Thyroid gland (tissue), 4 donors: Measurements from ENCODE around the gene ATAD2B. TPM values are rescaled to one million over a fixed set of nuclear protein-coding genes. Genes with fewer than 3 reads are reported as not detected.

Experiments
- DNase-seq, 2 donors: peaks; one replicate each; pipeline ENCODE4 v3.0.0-alpha.2; 2019
- H3K27ac ChIP-seq, 3 donors: fragments of 200-600 bp; sonication (generic); 1 replicate in 2 of 3; 2 replicates in 1 of 3; pipeline ENCODE4 v1.5.1; 2016 to 2019; ENCODE audit warnings: mild to moderate bottlenecking in 1 of 3, moderate library complexity in 1 of 3
- H3K27me3 ChIP-seq: fragments of 200-600 bp; sonication (generic); one replicate; pipeline ENCODE4 v1.5.1; 2019
- H3K36me3 ChIP-seq, 2 donors: fragments of 200-600 bp; sonication (generic); one replicate each; pipeline ENCODE4 v1.5.1; 2016 to 2019
- H3K4me1 ChIP-seq, 2 donors: fragments of 200-600 bp; sonication (generic); one replicate each; pipeline ENCODE4 v1.5.1; 2017 to 2019
- H3K4me3 ChIP-seq, 3 donors: fragments of 200-600 bp; sonication (generic); replicated peaks in 1 of 3; 1 replicate in 2 of 3; 2 replicates in 1 of 3; pipeline ENCODE4 v1.5.1; 2016; ENCODE audit warnings: mild to moderate bottlenecking in 1 of 3
- H3K9me3 ChIP-seq: fragments of 200-600 bp; sonication (generic); one replicate; pipeline ENCODE4 v1.5.1; 2017
- POLR2A ChIP-seq, 2 donors: fragments of 450-650 bp; IDR thresholded peaks; one replicate each; pipeline ENCODE4 v1.6.1; 2017; ENCODE audit warnings: antibody characterized with exemption in 2 of 2, mild to moderate bottlenecking in 2 of 2, moderate library complexity in 1 of 2
- WGBS, 2 donors: methylation state at CpG; one replicate each; pipeline ENCODE4 v1.1.5; 2017; 5-methylcytosine and 5-hydroxymethylcytosine counted together
- intact Hi-C: fragments of 100-400 bp; cut with DNase I; formaldehyde crosslinking; loops from one replicate; pipeline ENCODE4 v1.15.1; 2023
- total RNA-seq, 4 donors: library from RNA; depleted of rRNA; stranded (reverse); fragments of >200 nt; gene quantifications; one replicate each; pipeline ENCODE4 v1.2.3, GENCODE V29; 2016
- TF ChIP-seq, protein P1 (sequence below), 6 experiments: fragments of 200-600 bp in 3 of 6; fragments of 450-650 bp in 3 of 6; sonication (generic) in 3 of 6; IDR thresholded peaks; one replicate each; pipeline ENCODE4 v1.5.1; 2016 to 2019; ENCODE audit warnings: antibody characterized with exemption in 6 of 6, mild to moderate bottlenecking in 2 of 6, inconsistent platforms in 1 of 6, moderate library complexity in 1 of 6

Gene ATAD2B
- total RNA-seq, 4 donors from 2014 or later = 32.8 to 49.3 (median 37.3) TPM

DNA sequence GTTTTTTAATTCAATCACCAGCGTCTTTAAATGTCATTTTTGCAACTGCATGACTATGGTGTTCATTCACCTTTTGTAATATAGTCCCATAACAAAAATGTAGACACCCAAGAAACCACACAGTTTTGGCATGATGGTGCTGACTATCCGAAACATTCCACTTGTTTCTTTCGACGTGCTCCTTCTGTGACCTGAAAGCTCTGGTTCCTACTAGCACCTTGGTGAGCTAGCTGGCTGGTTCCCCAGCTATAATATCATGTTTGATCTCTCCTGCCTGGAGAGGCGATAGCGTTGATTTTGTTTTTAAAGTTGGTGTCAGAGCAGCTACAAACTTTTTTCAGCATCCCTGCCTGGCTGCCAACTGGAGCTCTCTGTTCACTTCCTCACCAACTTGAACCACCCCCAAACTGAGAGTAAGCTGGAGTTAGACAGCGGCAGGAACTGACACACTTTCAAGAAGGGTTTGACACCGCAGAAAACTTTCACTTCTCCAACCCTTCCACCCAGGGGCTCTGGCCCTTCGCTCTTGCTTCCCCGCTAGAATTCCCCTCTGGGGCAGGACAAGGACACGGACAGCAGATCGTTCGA, 1.1 kb downstream of the ATAD2B start:
- WGBS, 2 donors = 1 to 2% methylated on average over 10 to 13 of the region's 13 CpGs
- peaks cover 17 to 27% of the 10 kb centered on the region in 2 donors for H3K4me1 ChIP-seq
- peak overlapping the region; percentile 79 to 91 (median 88) for H3K4me3 ChIP-seq
- TF ChIP-seq, protein P1, sequence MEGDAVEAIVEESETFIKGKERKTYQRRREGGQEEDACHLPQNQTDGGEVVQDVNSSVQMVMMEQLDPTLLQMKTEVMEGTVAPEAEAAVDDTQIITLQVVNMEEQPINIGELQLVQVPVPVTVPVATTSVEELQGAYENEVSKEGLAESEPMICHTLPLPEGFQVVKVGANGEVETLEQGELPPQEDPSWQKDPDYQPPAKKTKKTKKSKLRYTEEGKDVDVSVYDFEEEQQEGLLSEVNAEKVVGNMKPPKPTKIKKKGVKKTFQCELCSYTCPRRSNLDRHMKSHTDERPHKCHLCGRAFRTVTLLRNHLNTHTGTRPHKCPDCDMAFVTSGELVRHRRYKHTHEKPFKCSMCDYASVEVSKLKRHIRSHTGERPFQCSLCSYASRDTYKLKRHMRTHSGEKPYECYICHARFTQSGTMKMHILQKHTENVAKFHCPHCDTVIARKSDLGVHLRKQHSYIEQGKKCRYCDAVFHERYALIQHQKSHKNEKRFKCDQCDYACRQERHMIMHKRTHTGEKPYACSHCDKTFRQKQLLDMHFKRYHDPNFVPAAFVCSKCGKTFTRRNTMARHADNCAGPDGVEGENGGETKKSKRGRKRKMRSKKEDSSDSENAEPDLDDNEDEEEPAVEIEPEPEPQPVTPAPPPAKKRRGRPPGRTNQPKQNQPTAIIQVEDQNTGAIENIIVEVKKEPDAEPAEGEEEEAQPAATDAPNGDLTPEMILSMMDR (IDR thresholded peaks at IDR 0.05) = peak in 1 of 6 experiments; percentile 3
- peak in 1 of 2 donors; percentile 64 for TF ChIP-seq POLR2A (IDR thresholded peaks at IDR 0.05)
- intact Hi-C loops = no loop called here
- peak overlapping the region; percentile 93 to 98 (median 97) for H3K27ac ChIP-seq
- H3K36me3 ChIP-seq = no peaks in the 10 kb centered on the region
- H3K27me3 ChIP-seq = no peaks in the 10 kb centered on the region
- peak; percentile 56 to 71 for DNase-seq
- H3K9me3 ChIP-seq = no peaks in the 10 kb centered on the region

DNA sequence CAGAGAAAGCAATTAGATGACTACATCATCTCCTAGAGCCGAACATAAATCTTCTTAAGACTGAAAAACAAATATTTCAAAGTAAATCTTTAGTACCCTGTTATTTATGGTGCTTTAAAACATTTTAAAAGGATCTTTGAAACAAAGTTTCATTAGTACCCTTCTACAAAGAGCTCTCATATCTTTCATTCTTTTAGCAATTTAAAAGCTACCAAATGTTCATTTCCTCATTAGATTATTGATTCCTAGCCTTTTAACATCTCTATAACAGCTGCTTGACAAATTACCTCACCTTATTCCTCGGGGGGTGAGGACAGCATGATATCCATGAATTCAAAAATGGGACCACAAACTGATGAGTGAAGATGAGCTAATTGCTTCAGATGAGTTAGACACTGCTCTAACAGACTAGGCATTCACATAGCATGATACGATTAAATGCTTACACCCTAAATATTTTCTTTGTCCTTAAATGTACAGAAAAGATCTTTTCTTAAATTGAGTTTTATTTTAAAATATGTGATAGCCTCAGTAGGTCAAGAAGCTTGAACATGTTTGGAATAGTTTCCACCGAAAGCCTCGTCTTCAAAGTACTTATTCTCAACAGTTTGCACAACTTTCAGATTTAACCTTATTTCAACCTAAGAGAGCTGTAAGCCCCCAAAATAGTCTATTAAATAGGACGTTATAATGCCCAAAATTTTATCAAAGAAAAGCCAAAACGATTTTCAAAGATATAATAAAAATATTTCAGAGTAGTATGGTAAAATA, 2.1 kb downstream of the ATAD2B start:
- peak overlapping the region; percentile 93 to 98 (median 97) for H3K27ac ChIP-seq
- peak overlapping the region in 1 of 3 donors; percentile 88 for H3K4me3 ChIP-seq
- no peak for TF ChIP-seq POLR2A (IDR thresholded peaks at IDR 0.05)
- TF ChIP-seq, protein P1 (IDR thresholded peaks at IDR 0.05) = no peak
- peaks cover 17 to 27% of the 10 kb centered on the region in 2 donors for H3K4me1 ChIP-seq
- intact Hi-C loops = no loop called here
- no peaks in the 10 kb centered on the region for H3K36me3 ChIP-seq
- no peaks in the 10 kb centered on the region for H3K9me3 ChIP-seq
- H3K27me3 ChIP-seq = no peaks in the 10 kb centered on the region
- WGBS, 2 donors = 32 to 37% methylated on average over 7 of the region's 7 CpGs
- no peak for DNase-seq

DNA sequence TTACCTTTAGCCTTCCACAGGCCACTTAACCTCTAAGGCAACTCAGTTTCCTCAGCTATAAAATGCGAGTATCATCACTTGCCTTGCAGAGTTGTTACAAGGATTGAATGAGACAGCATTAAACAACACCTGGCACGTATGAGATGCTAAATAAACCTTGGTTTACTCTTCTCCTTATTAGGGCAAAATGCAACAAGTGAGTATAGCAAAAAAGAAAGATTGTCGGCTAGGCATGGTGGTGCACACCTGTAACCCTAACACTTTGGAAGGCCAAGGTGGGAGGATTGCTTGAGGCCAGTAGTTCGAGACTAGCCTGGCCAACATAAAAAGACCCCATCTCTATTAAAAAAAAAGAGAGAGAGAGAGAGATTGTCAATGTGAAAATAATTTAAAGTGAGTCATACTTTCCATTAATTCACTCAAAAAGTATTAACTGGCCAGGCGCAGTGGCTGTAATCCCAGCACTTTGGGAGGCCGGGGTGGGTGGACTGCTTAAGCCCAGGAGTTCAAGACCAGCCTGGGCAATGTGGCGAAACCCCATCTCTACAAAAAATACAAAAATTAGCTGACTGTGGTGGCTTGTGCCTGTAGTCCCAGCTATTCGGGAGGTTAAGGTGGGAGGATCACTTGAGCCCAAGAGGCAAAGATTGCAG, 8.0 kb downstream of the ATAD2B start:
- intact Hi-C loops = no loop called here
- H3K36me3 ChIP-seq = no peaks in the 10 kb centered on the region
- no peak overlapping the region for H3K4me3 ChIP-seq
- H3K27me3 ChIP-seq = no peaks in the 10 kb centered on the region
- no peak for DNase-seq
- no peak overlapping the region for H3K27ac ChIP-seq
- no peaks in the 10 kb centered on the region for H3K9me3 ChIP-seq
- 85 to 91% methylated on average over 8 of the region's 8 CpGs for WGBS, 2 donors
- H3K4me1 ChIP-seq = peaks cover 14 to 23% of the 10 kb centered on the region in 2 donors
- TF ChIP-seq, protein P1 (IDR thresholded peaks at IDR 0.05) = no peak
- no peak for TF ChIP-seq POLR2A (IDR thresholded peaks at IDR 0.05)

DNA sequence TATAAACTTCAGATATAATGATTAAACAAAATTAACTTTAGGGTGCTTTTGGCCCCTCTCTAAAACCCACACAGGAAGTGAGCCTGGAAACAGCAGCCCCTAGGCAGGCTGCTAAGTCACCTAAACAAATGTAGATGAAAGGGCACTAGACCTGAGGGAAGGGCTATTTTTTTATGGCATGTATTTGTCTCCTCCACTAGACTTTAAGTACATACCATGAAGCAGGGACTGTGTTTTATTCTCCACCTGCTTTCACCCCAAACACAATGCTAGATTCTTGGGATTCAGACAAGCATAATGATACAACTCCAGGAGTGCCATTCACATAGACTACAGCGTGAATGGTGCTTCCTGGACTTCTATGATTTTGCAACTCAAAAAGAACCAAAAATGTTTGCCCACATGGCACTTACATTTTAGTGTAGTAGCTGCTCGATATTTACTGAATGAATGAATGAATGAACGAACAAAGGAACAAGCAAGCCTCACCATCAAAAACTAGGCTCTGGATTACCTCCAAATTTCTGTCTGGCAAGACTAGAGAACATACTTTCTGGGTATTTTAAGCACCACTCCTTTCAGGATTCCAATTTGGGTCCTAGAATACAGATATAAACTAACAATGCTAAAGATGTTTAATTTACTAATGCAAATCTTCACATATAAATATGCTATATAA, 10.1 kb downstream of the ATAD2B start:
- Histone ChIP-seq H3K36me3 (no peaks in the 10 kb centered on the region), H3K9me3 (no peaks in the 10 kb centered on the region), H3K27ac (no peak overlapping the region), H3K4me1 (peaks cover 14 to 22% of the 10 kb centered on the region in 2 donors), H3K4me3 (no peak overlapping the region), H3K27me3 (no peaks in the 10 kb centered on the region)
- no peak for DNase-seq
- TF ChIP-seq, protein P1 (IDR thresholded peaks at IDR 0.05) = no peak
- TF ChIP-seq POLR2A (IDR thresholded peaks at IDR 0.05) = no peak
- intact Hi-C loops = no loop called here
- WGBS, 2 donors = 80 to 86% methylated on average over 3 of the region's 3 CpGs
